ENCODE measurements around the gene GRIA3.

- TF ChIP-seq CTCF (conservative IDR thresholded peaks at IDR 0.05) (no peak), EZH2 (IDR thresholded peaks at IDR 0.05; ENCODE audit: low read depth) (no peak)
Measured at GRCh38 chrX:123282241-123282640, 98.2 kb downstream of the GRIA3 start.

Data from PC-9 (cell line).